Measurements from ENCODE around the gene TIPARP.

DNA sequence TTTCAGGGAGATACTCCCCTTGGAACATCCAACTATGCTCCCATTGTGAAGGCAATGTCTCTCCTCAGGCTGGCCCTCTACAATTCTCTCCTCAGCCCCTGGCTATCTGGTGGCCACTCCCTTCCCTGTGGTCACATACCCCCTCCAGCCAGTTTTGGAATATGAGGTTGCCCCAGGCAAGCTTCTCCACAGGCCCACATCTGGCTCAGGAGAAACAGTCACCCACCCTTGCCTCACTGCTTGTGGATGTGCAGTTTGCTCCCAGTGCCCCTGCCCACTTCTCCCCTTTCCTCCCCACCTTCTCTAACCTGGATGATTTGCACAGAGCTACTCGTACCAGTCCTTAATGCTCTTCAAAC lies 15.7 kb upstream of the TIPARP start:
- TF ChIP-seq, protein P1, sequence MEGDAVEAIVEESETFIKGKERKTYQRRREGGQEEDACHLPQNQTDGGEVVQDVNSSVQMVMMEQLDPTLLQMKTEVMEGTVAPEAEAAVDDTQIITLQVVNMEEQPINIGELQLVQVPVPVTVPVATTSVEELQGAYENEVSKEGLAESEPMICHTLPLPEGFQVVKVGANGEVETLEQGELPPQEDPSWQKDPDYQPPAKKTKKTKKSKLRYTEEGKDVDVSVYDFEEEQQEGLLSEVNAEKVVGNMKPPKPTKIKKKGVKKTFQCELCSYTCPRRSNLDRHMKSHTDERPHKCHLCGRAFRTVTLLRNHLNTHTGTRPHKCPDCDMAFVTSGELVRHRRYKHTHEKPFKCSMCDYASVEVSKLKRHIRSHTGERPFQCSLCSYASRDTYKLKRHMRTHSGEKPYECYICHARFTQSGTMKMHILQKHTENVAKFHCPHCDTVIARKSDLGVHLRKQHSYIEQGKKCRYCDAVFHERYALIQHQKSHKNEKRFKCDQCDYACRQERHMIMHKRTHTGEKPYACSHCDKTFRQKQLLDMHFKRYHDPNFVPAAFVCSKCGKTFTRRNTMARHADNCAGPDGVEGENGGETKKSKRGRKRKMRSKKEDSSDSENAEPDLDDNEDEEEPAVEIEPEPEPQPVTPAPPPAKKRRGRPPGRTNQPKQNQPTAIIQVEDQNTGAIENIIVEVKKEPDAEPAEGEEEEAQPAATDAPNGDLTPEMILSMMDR (conservative IDR thresholded peaks at IDR 0.05; ENCODE audit: low read length): no peak
- TF ChIP-seq EZH2phosphoT487 (IDR thresholded peaks at IDR 0.05; ENCODE audit: borderline replicate concordance, low read depth, low read length): no peak

Data from OCI-LY7 (cell line).